PFSK-1 (cell line): Measurements from ENCODE around the gene CYP4F2.

Experiments used
- FOXP2 ChIP-seq: optimal IDR thresholded peaks from 2 replicates; pipeline ENCODE3; 2011; ENCODE audit warnings: borderline replicate concordance, control low read depth, inconsistent platforms; ENCODE audit not compliant: insufficient read depth; ENCODE audit errors: extremely low read length, extremely low read depth
- POLR2AphosphoS5 ChIP-seq: IDR thresholded peaks from 2 replicates; pipeline ENCODE4 v1.6.1; 2012; ENCODE audit warnings: low read depth, mild to moderate bottlenecking, control low read depth, low read length, moderate library complexity
- REST ChIP-seq, 2 experiments: IDR thresholded peaks; 2 replicates each; pipeline versions ENCODE4 v1.6.1 to v1.8.0; 2011 to 2012; ENCODE audit warnings: low read depth in 2 of 2, low read length in 2 of 2, control low read depth in 1 of 2, inconsistent platforms in 1 of 2, mild to moderate bottlenecking in 1 of 2, moderate library complexity in 1 of 2; ENCODE audit not compliant: insufficient read depth in 1 of 2
- SIN3A ChIP-seq: IDR thresholded peaks from 2 replicates; pipeline ENCODE4 v1.6.1; 2012; ENCODE audit warnings: mild to moderate bottlenecking, low read length, moderate library complexity, borderline replicate concordance; ENCODE audit not compliant: insufficient read depth
- TAF1 ChIP-seq: IDR thresholded peaks from 2 replicates; pipeline ENCODE4 v1.6.1; 2012; ENCODE audit warnings: low read length, control low read depth, borderline replicate concordance; ENCODE audit not compliant: insufficient read depth

Gene CYP4F2

GRCh38 chr19:15900504-15900903, 2.6 kb upstream of the CYP4F2 start:
- no peak for TF ChIP-seq TAF1
- no peak for TF ChIP-seq REST (IDR thresholded peaks at IDR 0.05; ENCODE audit: insufficient read depth in 1 of 2, low read depth in 2 of 2, low read length in 2 of 2)
- no peak for TF ChIP-seq FOXP2
- TF ChIP-seq POLR2AphosphoS5 = no peak
- no peak for TF ChIP-seq SIN3A

GRCh38 chr19:15897026-15897737, 692 bp downstream of the CYP4F2 start:
- TF ChIP-seq TAF1 = no peak
- TF ChIP-seq SIN3A = no peak
- no peak for TF ChIP-seq POLR2AphosphoS5
- TF ChIP-seq REST (IDR thresholded peaks at IDR 0.05; ENCODE audit: insufficient read depth in 1 of 2, low read depth in 2 of 2, low read length in 2 of 2) = no peak
- TF ChIP-seq FOXP2 = no peak

- no peak for TF ChIP-seq POLR2AphosphoS5
- TF ChIP-seq FOXP2 = no peak
- no peak for TF ChIP-seq REST (IDR thresholded peaks at IDR 0.05; ENCODE audit: insufficient read depth in 1 of 2, low read depth in 2 of 2, low read length in 2 of 2)
Observed at GRCh38 chr19:15895876-15896430, 1.9 kb downstream of the CYP4F2 start.

GRCh38 chr19:15894359-15894758, 3.5 kb downstream of the CYP4F2 start:
- no peak for TF ChIP-seq POLR2AphosphoS5
- TF ChIP-seq REST (IDR thresholded peaks at IDR 0.05; ENCODE audit: insufficient read depth in 1 of 2, low read depth in 2 of 2, low read length in 2 of 2) = no peak
- no peak for TF ChIP-seq TAF1
- TF ChIP-seq SIN3A = no peak
- no peak for TF ChIP-seq FOXP2

- TF ChIP-seq TAF1 (no peak), SIN3A (no peak), REST (IDR thresholded peaks at IDR 0.05; ENCODE audit: insufficient read depth in 1 of 2, low read depth in 2 of 2, low read length in 2 of 2) (no peak)
Observed at GRCh38 chr19:15893477-15893876, 4.4 kb downstream of the CYP4F2 start.
